ENCODE results near the gene ENOX1.

GRCh38 chr13:43544011-43544410 lies 242.8 kb downstream of the ENOX1 start:
- TF ChIP-seq, protein P1, sequence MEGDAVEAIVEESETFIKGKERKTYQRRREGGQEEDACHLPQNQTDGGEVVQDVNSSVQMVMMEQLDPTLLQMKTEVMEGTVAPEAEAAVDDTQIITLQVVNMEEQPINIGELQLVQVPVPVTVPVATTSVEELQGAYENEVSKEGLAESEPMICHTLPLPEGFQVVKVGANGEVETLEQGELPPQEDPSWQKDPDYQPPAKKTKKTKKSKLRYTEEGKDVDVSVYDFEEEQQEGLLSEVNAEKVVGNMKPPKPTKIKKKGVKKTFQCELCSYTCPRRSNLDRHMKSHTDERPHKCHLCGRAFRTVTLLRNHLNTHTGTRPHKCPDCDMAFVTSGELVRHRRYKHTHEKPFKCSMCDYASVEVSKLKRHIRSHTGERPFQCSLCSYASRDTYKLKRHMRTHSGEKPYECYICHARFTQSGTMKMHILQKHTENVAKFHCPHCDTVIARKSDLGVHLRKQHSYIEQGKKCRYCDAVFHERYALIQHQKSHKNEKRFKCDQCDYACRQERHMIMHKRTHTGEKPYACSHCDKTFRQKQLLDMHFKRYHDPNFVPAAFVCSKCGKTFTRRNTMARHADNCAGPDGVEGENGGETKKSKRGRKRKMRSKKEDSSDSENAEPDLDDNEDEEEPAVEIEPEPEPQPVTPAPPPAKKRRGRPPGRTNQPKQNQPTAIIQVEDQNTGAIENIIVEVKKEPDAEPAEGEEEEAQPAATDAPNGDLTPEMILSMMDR (IDR thresholded peaks at IDR 0.05) = no peak
- no peak for TF ChIP-seq POLR2A (IDR thresholded peaks at IDR 0.05)
